ENCODE measurements around the gene RAD18.

Gene RAD18

GRCh38 chr3:9000041-9000440 is 36.8 kb upstream of the RAD18 start:
- no peak overlapping the region for H3K9ac ChIP-seq (ENCODE audit: low read depth, low read length, poor library complexity, severe bottlenecking)
- no peaks in the 10 kb centered on the region for H3F3A ChIP-seq (ENCODE audit: low read depth)
- TF ChIP-seq EZH2phosphoT487 (IDR thresholded peaks at IDR 0.05; ENCODE audit: borderline replicate concordance) = no peak
- TF ChIP-seq CTCF (conservative IDR thresholded peaks at IDR 0.05; ENCODE audit: low read length) = no peak
- no peak overlapping the region for H3K4me3 ChIP-seq (ENCODE audit: low read length, poor library complexity, severe bottlenecking)
- no peak overlapping the region for H3K4me2 ChIP-seq (ENCODE audit: low read depth, low read length, poor library complexity, severe bottlenecking)
- no peaks in the 10 kb centered on the region for H3K79me2 ChIP-seq (ENCODE audit: insufficient read depth, low read length)
- no peak overlapping the region for H2AFZ ChIP-seq (ENCODE audit: low read length)
- H3K9me2 ChIP-seq (replicated peaks; ENCODE audit: low read depth, low read length) = no peaks in the 10 kb centered on the region
- H4K20me1 ChIP-seq (ENCODE audit: insufficient read depth, low read length, poor library complexity, severe bottlenecking) = no peaks in the 10 kb centered on the region
- peaks cover 5% of the 10 kb centered on the region; the same call in 1 of the 2 replicates for H3K36me3 ChIP-seq (ENCODE audit: insufficient read depth, low read length)
- no peaks in the 10 kb centered on the region for H3K4me1 ChIP-seq (ENCODE audit: insufficient read depth, low read length, poor library complexity, severe bottlenecking)
- H3K27me3 ChIP-seq (ENCODE audit: insufficient read depth, low read length, poor library complexity, severe bottlenecking) = no peaks in the 10 kb centered on the region
- no peaks in the 10 kb centered on the region for H3K9me3 ChIP-seq (ENCODE audit: insufficient read depth, low read depth, low read length)

GRCh38 chr3:8997151-8997550 is 33.9 kb upstream of the RAD18 start:
- Histone ChIP-seq H3K4me3 (ENCODE audit: low read length, poor library complexity, severe bottlenecking) (no peak overlapping the region), H4K20me1 (ENCODE audit: insufficient read depth, low read length, poor library complexity, severe bottlenecking) (no peaks in the 10 kb centered on the region), H3K79me2 (ENCODE audit: insufficient read depth, low read length) (no peaks in the 10 kb centered on the region), H3K9ac (ENCODE audit: low read depth, low read length, poor library complexity, severe bottlenecking) (no peak overlapping the region), H3K27me3 (ENCODE audit: insufficient read depth, low read length, poor library complexity, severe bottlenecking) (no peaks in the 10 kb centered on the region), H3K4me1 (ENCODE audit: insufficient read depth, low read length, poor library complexity, severe bottlenecking) (no peaks in the 10 kb centered on the region), H3K9me3 (ENCODE audit: insufficient read depth, low read depth, low read length) (no peaks in the 10 kb centered on the region), H3K36me3 (ENCODE audit: insufficient read depth, low read length) (peaks cover 5% of the 10 kb centered on the region; the same call in 1 of the 2 replicates), H2AFZ (ENCODE audit: low read length) (no peak overlapping the region), H3K4me2 (ENCODE audit: low read depth, low read length, poor library complexity, severe bottlenecking) (no peak overlapping the region), H3K9me2 (replicated peaks; ENCODE audit: low read depth, low read length) (no peaks in the 10 kb centered on the region), H3F3A (ENCODE audit: low read depth) (no peaks in the 10 kb centered on the region)
- TF ChIP-seq CTCF (conservative IDR thresholded peaks at IDR 0.05; ENCODE audit: low read length) = no peak
- no peak for TF ChIP-seq EZH2phosphoT487 (IDR thresholded peaks at IDR 0.05; ENCODE audit: borderline replicate concordance)

GRCh38 chr3:8996681-8997121 is 33.4 kb upstream of the RAD18 start:
- no peaks in the 10 kb centered on the region for H3K27me3 ChIP-seq (ENCODE audit: insufficient read depth, low read length, poor library complexity, severe bottlenecking)
- no peak for TF ChIP-seq CTCF (conservative IDR thresholded peaks at IDR 0.05; ENCODE audit: low read length)
- H3K9me3 ChIP-seq (ENCODE audit: insufficient read depth, low read depth, low read length) = no peaks in the 10 kb centered on the region
- no peak overlapping the region for H2AFZ ChIP-seq (ENCODE audit: low read length)
- no peaks in the 10 kb centered on the region for H3K79me2 ChIP-seq (ENCODE audit: insufficient read depth, low read length)
- no peak overlapping the region for H3K9ac ChIP-seq (ENCODE audit: low read depth, low read length, poor library complexity, severe bottlenecking)
- H3K4me1 ChIP-seq (ENCODE audit: insufficient read depth, low read length, poor library complexity, severe bottlenecking) = no peaks in the 10 kb centered on the region
- no peak overlapping the region for H3K4me2 ChIP-seq (ENCODE audit: low read depth, low read length, poor library complexity, severe bottlenecking)
- no peaks in the 10 kb centered on the region for H4K20me1 ChIP-seq (ENCODE audit: insufficient read depth, low read length, poor library complexity, severe bottlenecking)
- H3K9me2 ChIP-seq (replicated peaks; ENCODE audit: low read depth, low read length) = no peaks in the 10 kb centered on the region
- H3K4me3 ChIP-seq (ENCODE audit: low read length, poor library complexity, severe bottlenecking) = no peak overlapping the region
- peaks cover 5% of the 10 kb centered on the region; the same call in 1 of the 2 replicates for H3K36me3 ChIP-seq (ENCODE audit: insufficient read depth, low read length)
- H3F3A ChIP-seq (ENCODE audit: low read depth) = no peaks in the 10 kb centered on the region
